H9 (cell line): Measurements from ENCODE around the gene PKP3. TPM values are rescaled to one million over a fixed set of nuclear protein-coding genes. Genes with fewer than 3 reads are reported as not detected.

Experiments
- DNase-seq: peaks from one replicate; pipeline ENCODE4 v3.0.0-alpha.2; 2017
- H2AFZ ChIP-seq: one replicate; pipeline ENCODE4 v1.6.1; 2013; ENCODE audit warnings: mild to moderate bottlenecking, low read length, control low read depth, moderate library complexity
- H2AK5ac ChIP-seq: 2 replicates; pipeline ENCODE4 v1.6.1; 2013; ENCODE audit warnings: low read length, control low read depth, mixed read lengths; ENCODE audit not compliant: insufficient read length
- H2BK120ac ChIP-seq: one replicate; pipeline ENCODE4 v1.6.1; 2013; ENCODE audit warnings: low read depth, mild to moderate bottlenecking, low read length, control low read depth, inconsistent platforms; ENCODE audit not compliant: poor library complexity, severe bottlenecking
- H2BK12ac ChIP-seq: 2 replicates; pipeline ENCODE4 v1.6.1; 2013; ENCODE audit warnings: low read length, control low read depth, mixed read lengths, low read depth; ENCODE audit not compliant: insufficient read length
- H2BK15ac ChIP-seq: 2 replicates; pipeline ENCODE4 v1.6.1; 2013; ENCODE audit warnings: low read depth, low read length, control low read depth
- H2BK20ac ChIP-seq: one replicate; pipeline ENCODE4 v1.6.1; 2013; ENCODE audit warnings: low read depth, mild to moderate bottlenecking, low read length, control low read depth, inconsistent platforms; ENCODE audit not compliant: poor library complexity, severe bottlenecking
- H2BK5ac ChIP-seq: 2 replicates; pipeline ENCODE4 v1.6.1; 2013; ENCODE audit warnings: low read length, control low read depth, mixed read lengths; ENCODE audit not compliant: insufficient read length
- H3K14ac ChIP-seq: 2 replicates; pipeline ENCODE4 v1.6.1; 2013; ENCODE audit warnings: low read length, control low read depth; ENCODE audit not compliant: insufficient read depth
- H3K18ac ChIP-seq: 2 replicates; pipeline ENCODE4 v1.6.1; 2013; ENCODE audit warnings: low read depth, mild to moderate bottlenecking, mixed read lengths, low read length, control low read depth; ENCODE audit not compliant: insufficient read length
- H3K23ac ChIP-seq: 2 replicates; pipeline ENCODE4 v1.6.1; 2013; ENCODE audit warnings: low read length, control low read depth, mixed read lengths, low read depth; ENCODE audit not compliant: insufficient read length
- H3K23me2 ChIP-seq: 2 replicates; pipeline ENCODE4 v1.6.1; 2013; ENCODE audit warnings: low read depth, mild to moderate bottlenecking, mixed read lengths, low read length, control low read depth; ENCODE audit not compliant: insufficient read length, poor library complexity, severe bottlenecking
- H3K27ac ChIP-seq: 2 replicates; pipeline ENCODE4 v1.5.1; 2013; ENCODE audit warnings: low read length, control low read depth, mixed read lengths, low read depth; ENCODE audit not compliant: insufficient read length
- H3K27me3 ChIP-seq: 2 replicates; pipeline ENCODE4 v1.6.1; 2013; ENCODE audit warnings: low read length, control low read depth, inconsistent platforms; ENCODE audit not compliant: insufficient read depth
- H3K4ac ChIP-seq: 2 replicates; pipeline ENCODE4 v1.6.1; 2013; ENCODE audit warnings: low read depth, mild to moderate bottlenecking, control low read depth, inconsistent platforms, low read length, moderate library complexity
- H3K4me1 ChIP-seq: 2 replicates; pipeline ENCODE4 v1.6.1; 2013; ENCODE audit warnings: low read length, control low read depth, inconsistent platforms; ENCODE audit not compliant: insufficient read depth
- H3K4me2 ChIP-seq: 2 replicates; pipeline ENCODE4 v1.6.1; 2013; ENCODE audit warnings: low read length, control low read depth, mixed read lengths; ENCODE audit not compliant: insufficient read length, insufficient read depth
- H3K56ac ChIP-seq: 2 replicates; pipeline ENCODE4 v1.6.1; 2013; ENCODE audit warnings: low read depth, mild to moderate bottlenecking, mixed read lengths, low read length, control low read depth; ENCODE audit not compliant: insufficient read length
- H3K79me1 ChIP-seq: 2 replicates; pipeline ENCODE4 v1.6.1; 2013; ENCODE audit warnings: low read depth, mild to moderate bottlenecking, moderate library complexity, low read length, control low read depth, inconsistent platforms; ENCODE audit not compliant: insufficient read depth, poor library complexity, severe bottlenecking
- H3K79me2 ChIP-seq: 2 replicates; pipeline ENCODE4 v1.6.1; 2013; ENCODE audit warnings: low read length, control low read depth, inconsistent platforms; ENCODE audit not compliant: insufficient read depth
- H3K9ac ChIP-seq: 2 replicates; pipeline ENCODE4 v1.6.1; 2013; ENCODE audit warnings: low read length, control low read depth, mixed read lengths; ENCODE audit not compliant: insufficient read length; ENCODE audit errors: extremely low read depth
- H3K9me3 ChIP-seq: one replicate; pipeline ENCODE4 v1.6.1; 2013; ENCODE audit warnings: low read depth, low read length, inconsistent platforms; ENCODE audit not compliant: control insufficient read depth
- H3T11ph ChIP-seq: one replicate; pipeline ENCODE4 v1.6.1; 2013; ENCODE audit warnings: mild to moderate bottlenecking, low read length, control low read depth, inconsistent platforms
- H4K20me1 ChIP-seq: one replicate; pipeline ENCODE4 v1.6.1; 2013; ENCODE audit not compliant: control insufficient read depth, insufficient read length, insufficient read depth
- H4K5ac ChIP-seq: 2 replicates; pipeline ENCODE4 v1.6.1; 2013; ENCODE audit warnings: low read depth, mild to moderate bottlenecking, mixed read lengths, low read length, control low read depth; ENCODE audit not compliant: insufficient read length
- H4K8ac ChIP-seq: replicated peaks from 2 replicates; pipeline ENCODE4 v1.6.1; 2013; ENCODE audit warnings: low read length, control low read depth, mixed read lengths, low read depth; ENCODE audit not compliant: insufficient read length
- H4K91ac ChIP-seq: 2 replicates; pipeline ENCODE4 v1.6.1; 2013; ENCODE audit warnings: low read depth, mild to moderate bottlenecking, moderate library complexity, mixed read lengths, low read length, control low read depth; ENCODE audit not compliant: insufficient read length
- H3K27ac Mint-ChIP-seq, 3 experiments: 2 replicates in 2 of 3; 3 replicates in 1 of 3; pipeline ENCODE4 v1.8.0; 2020 to 2021; ENCODE audit warnings: mixed read lengths in 3 of 3, mild to moderate bottlenecking in 1 of 3, moderate library complexity in 1 of 3
- H3K27me3 Mint-ChIP-seq: 2 replicates; pipeline ENCODE4 v1.8.0; 2021; ENCODE audit warnings: low read depth, mild to moderate bottlenecking, moderate library complexity, mixed read lengths
- H3K36me3 Mint-ChIP-seq, 3 experiments: 2 replicates in 2 of 3; 3 replicates in 1 of 3; pipeline ENCODE4 v1.8.0; 2020 to 2021; ENCODE audit warnings: low read depth in 3 of 3, mixed read lengths in 3 of 3; ENCODE audit not compliant: insufficient read depth in 1 of 3
- H3K4me1 Mint-ChIP-seq, 2 experiments: 2 replicates each; pipeline ENCODE4 v1.8.0; 2020; ENCODE audit warnings: mixed read lengths in 2 of 2
- H3K4me3 Mint-ChIP-seq, 2 experiments: 2 replicates in 1 of 2; 3 replicates in 1 of 2; pipeline ENCODE4 v1.8.0; 2020 to 2021; ENCODE audit warnings: mild to moderate bottlenecking in 2 of 2, mixed read lengths in 2 of 2, moderate library complexity in 1 of 2
- H3K9me3 Mint-ChIP-seq, 2 experiments: 2 replicates in 1 of 2; 3 replicates in 1 of 2; pipeline ENCODE4 v1.8.0; 2020; ENCODE audit warnings: mild to moderate bottlenecking in 2 of 2, mixed read lengths in 2 of 2, moderate library complexity in 1 of 2
- CTCF ChIP-seq: fragments of 200-600 bp; sonication (generic); conservative IDR thresholded peaks from 3 replicates; pipeline ENCODE4 v1.8.0; 2021; ENCODE audit warnings: antibody characterized with exemption, mild to moderate bottlenecking
- WGBS: extraction: QIAGEN DNeasy Blood & Tissue Kit; methylation state at CpG from one replicate; pipeline ENCODE4 v1.1.7; 2013; ENCODE audit warnings: missing lambda C conversion rate, low lambda C conversion rate, mixed read lengths; ENCODE audit not compliant: insufficient read length; ENCODE audit errors: extremely low coverage; 5-methylcytosine and 5-hydroxymethylcytosine counted together
- total RNA-seq: library from RNA; stranded (reverse); gene quantifications from 2 replicates; pipeline ENCODE4 v1.2.1, GENCODE V29; 2021

Gene PKP3
- total RNA-seq, 1 experiment from 2014 or later, result 41.7 TPM

GRCh38 chr11:420911-421321 lies 26.9 kb downstream of the PKP3 start:
- Histone ChIP-seq H3K79me2 (no peaks in the 10 kb centered on the region; the same call in 1 of the 2 replicates), H2AFZ (no peak overlapping the region), H3K23me2 (peaks cover 10% of the 10 kb centered on the region), H4K91ac (no peak overlapping the region), H2BK20ac (no peak overlapping the region), H3K79me1 (no peaks in the 10 kb centered on the region), H3T11ph (no peak overlapping the region), H2BK15ac (no peak overlapping the region), H2BK5ac (no peak overlapping the region), H2AK5ac (no peak overlapping the region), H3K9ac (no peak overlapping the region), H3K14ac (no peak overlapping the region), H3K27me3 (no peaks in the 10 kb centered on the region; the same call in 1 of the 2 replicates), H3K23ac (no peak overlapping the region), H3K4me2 (no peak overlapping the region), H3K18ac (no peak overlapping the region), H3K27ac (no peak overlapping the region), H3K4ac (no peak overlapping the region), H3K56ac (no peak overlapping the region), H2BK12ac (no peak overlapping the region), H3K9me3 (no peaks in the 10 kb centered on the region), H3K4me1 (no peaks in the 10 kb centered on the region), H4K8ac (no peak overlapping the region), H2BK120ac (no peak overlapping the region), H4K5ac (no peak overlapping the region), H4K20me1 (peaks cover 4% of the 10 kb centered on the region)
- H3K36me3 Mint-ChIP-seq, result no peaks in the 10 kb centered on the region; a peak in 1 of 7 replicates
- no peak for DNase-seq
- no peak overlapping the region for H3K27ac Mint-ChIP-seq
- TF ChIP-seq CTCF, result no peak
- no peak overlapping the region for H3K4me3 Mint-ChIP-seq
- peaks cover 8 to 10% of the 10 kb centered on the region in 2 experiments for H3K4me1 Mint-ChIP-seq
- peaks cover 34% of the 10 kb centered on the region for H3K27me3 Mint-ChIP-seq
- H3K9me3 Mint-ChIP-seq, result no peaks in the 10 kb centered on the region; a peak in 1 of 5 replicates
- no CpG with 5 or more reads among the region's 21 CpGs for WGBS
